Activated T-helper 1 cell treated with anti-CD3 and anti-CD28 coated beads, Interleukin-12 subunit alpha, Interleukin-12 subunit beta, Interleukin-2, Interleukin-4 antibody, amounts not matched to agents 30 ng/mL and 10 ng/mL and 1 ng/mL, durations not matched to agents 14 hours and 24 hours and 36 hours (primary cell): ENCODE data around the gene CMSS1. TPM values are rescaled to one million over a fixed set of nuclear protein-coding genes. Genes with fewer than 3 reads are reported as not detected.
A peak's percentile ranks its signal among the peaks of the same experiment; 100 is the strongest.

Experiments
- DNase-seq: peaks from one replicate; pipeline ENCODE4 v3.0.0; 2021; ENCODE audit warnings: low spot score
- H3K27ac Mint-ChIP-seq: one replicate; pipeline ENCODE4 v1.8.0; 2021; ENCODE audit warnings: mild to moderate bottlenecking, mixed read lengths
- H3K27me3 Mint-ChIP-seq: one replicate; pipeline ENCODE4 v1.8.0; 2022; ENCODE audit warnings: mild to moderate bottlenecking, moderate library complexity, mixed read lengths; ENCODE audit not compliant: insufficient read depth
- H3K36me3 Mint-ChIP-seq: one replicate; pipeline ENCODE4 v1.8.0; 2021; ENCODE audit warnings: low read depth, mixed read lengths
- H3K4me1 Mint-ChIP-seq: one replicate; pipeline ENCODE4 v1.8.0; 2021; ENCODE audit warnings: low read depth, mixed read lengths
- H3K4me3 Mint-ChIP-seq: one replicate; pipeline ENCODE4 v1.8.0; 2021; ENCODE audit warnings: mild to moderate bottlenecking, moderate library complexity, mixed read lengths
- H3K9me3 Mint-ChIP-seq: one replicate; pipeline ENCODE4 v1.8.0; 2021; ENCODE audit warnings: mixed read lengths
- intact Hi-C: fragments of 100-400 bp; cut with micrococcal nuclease; formaldehyde crosslinking; loops from one replicate; pipeline ENCODE4 v1.15.1; 2024
- total RNA-seq: library from RNA; stranded (reverse); gene quantifications from 2 replicates; pipeline ENCODE4 v1.2.3, GENCODE V29; 2022

Gene CMSS1
- total RNA-seq, 1 donor from 2014 or later = 108 TPM

- peaks cover 23% of the 10 kb centered on the region for H3K36me3 Mint-ChIP-seq
- DNase-seq = no peak
- H3K9me3 Mint-ChIP-seq = no peaks in the 10 kb centered on the region
- H3K4me3 Mint-ChIP-seq = peak overlapping the region; percentile 56
- H3K27me3 Mint-ChIP-seq = peaks cover 10% of the 10 kb centered on the region
- intact Hi-C loops = loop anchor here (1.0 to 10.0 kb wide), 2 partner anchors 17 to 1309 kb away; no protein-coding TSS in a partner anchor
- peaks cover 80% of the 10 kb centered on the region for H3K4me1 Mint-ChIP-seq
- peak overlapping the region; percentile 18 for H3K27ac Mint-ChIP-seq
Measured at GRCh38 chr3:99873269-99874102, 55.8 kb downstream of the CMSS1 start.

DNA sequence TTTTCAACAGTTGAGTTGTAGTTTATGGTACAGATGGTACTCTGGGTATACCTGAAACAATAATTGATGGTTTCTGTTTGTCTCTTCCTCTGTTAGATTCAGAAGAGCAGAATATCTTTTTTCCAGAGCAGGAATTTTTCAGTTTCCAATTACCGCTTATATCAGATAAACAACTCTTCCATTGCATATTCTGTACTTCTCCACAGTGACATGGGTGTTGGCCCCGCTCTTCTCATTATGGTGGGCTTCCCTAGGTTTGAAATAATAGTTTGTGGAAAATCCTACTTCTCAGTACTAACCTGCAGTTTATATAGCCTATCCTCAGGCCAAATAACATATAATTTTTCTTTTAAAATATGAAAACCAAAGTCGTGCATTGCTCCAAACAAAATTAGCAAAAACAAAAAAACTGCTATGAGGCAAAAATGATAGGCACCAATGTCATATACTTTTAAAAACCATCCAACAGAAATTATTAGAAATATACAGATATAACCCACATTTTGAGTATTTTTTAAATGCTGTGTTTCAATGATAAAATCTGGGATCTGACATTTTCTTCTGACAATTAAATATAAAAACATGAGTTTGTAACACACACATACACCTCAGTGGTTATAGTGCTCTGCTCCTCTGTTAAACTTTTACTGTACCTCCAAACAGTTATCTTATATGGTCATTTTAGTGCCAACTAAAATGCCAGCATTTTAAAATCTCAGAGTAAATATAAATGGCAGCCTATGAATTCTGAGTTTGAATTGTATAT is 56.8 kb downstream of the CMSS1 start:
- intact Hi-C loops = loop anchor here (1.0 to 10.0 kb wide), 3 partner anchors 10 to 1310 kb away; partner anchors contain the start of gene CMSS1
- Mint-ChIP-seq H3K27me3 (peaks cover 11% of the 10 kb centered on the region), H3K4me3 (peak overlapping the region; percentile 56), H3K4me1 (peaks cover 71% of the 10 kb centered on the region), H3K9me3 (no peaks in the 10 kb centered on the region), H3K36me3 (peaks cover 24% of the 10 kb centered on the region), H3K27ac (no peak overlapping the region)
- no peak for DNase-seq

DNA sequence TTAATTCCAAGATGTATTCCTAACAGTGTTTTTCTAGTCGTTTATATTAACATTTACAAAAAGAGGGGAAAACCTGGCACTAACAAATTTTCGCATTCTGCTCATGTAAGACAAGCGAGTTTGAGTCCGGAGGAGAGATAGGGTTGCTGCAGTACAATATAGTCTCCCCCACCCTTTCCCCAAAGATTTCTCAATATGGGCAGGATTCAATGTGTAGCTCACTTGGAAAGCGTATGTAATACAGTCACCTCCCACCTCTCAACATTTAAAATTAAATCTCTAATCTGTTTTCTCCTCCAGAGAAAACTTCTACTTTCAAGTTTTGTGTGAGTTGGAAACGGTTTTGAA is 57.9 kb downstream of the CMSS1 start:
- no peaks in the 10 kb centered on the region for H3K9me3 Mint-ChIP-seq
- H3K4me3 Mint-ChIP-seq = peak overlapping the region; percentile 82
- intact Hi-C loops = loop anchor here (1.0 to 10.0 kb wide), 3 partner anchors 9 to 1311 kb away; partner anchors contain the start of gene CMSS1
- H3K27me3 Mint-ChIP-seq = peaks cover 14% of the 10 kb centered on the region
- H3K27ac Mint-ChIP-seq = no peak overlapping the region
- peaks cover 60% of the 10 kb centered on the region for H3K4me1 Mint-ChIP-seq
- H3K36me3 Mint-ChIP-seq = peaks cover 21% of the 10 kb centered on the region
- no peak for DNase-seq

- Mint-ChIP-seq H3K4me1 (peaks cover 53% of the 10 kb centered on the region), H3K9me3 (no peaks in the 10 kb centered on the region), H3K27me3 (peaks cover 14% of the 10 kb centered on the region), H3K27ac (no peak overlapping the region), H3K4me3 (peak overlapping the region; percentile 82), H3K36me3 (peaks cover 19% of the 10 kb centered on the region)
- peak; percentile 66 for DNase-seq
- intact Hi-C loops = loop anchor here (1.0 to 10.0 kb wide), 4 partner anchors 8 to 1311 kb away; partner anchors contain the start of gene CMSS1
Measured at GRCh38 chr3:99875929-99876841, 58.5 kb downstream of the CMSS1 start.

DNA sequence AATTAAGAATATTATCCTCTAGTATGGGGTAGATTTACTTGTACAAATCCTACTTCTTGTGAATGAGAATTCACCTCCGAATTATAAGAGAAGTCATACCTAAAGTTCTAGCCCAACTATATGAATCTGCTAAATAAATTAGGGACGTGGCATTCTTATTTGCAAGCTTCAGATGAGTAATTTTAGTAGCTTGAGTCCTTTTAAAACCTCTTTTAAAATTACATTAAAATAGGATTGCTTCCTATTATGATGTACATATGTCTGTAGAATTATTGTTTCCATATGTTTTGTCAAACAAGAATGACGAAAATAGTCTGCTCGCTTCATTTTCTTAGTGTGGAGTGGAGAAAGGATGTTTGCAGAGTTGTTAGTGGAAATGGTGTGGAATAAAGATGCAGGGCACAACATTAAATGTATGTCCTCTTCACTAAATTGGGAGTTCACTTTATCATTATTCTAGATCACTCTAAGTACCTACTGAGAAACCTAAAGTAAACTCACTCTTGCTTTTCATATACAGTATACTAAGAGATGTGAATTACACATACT is 59.4 kb downstream of the CMSS1 start:
- peaks cover 14% of the 10 kb centered on the region for H3K36me3 Mint-ChIP-seq
- H3K9me3 Mint-ChIP-seq = no peaks in the 10 kb centered on the region
- H3K27me3 Mint-ChIP-seq = peaks cover 14% of the 10 kb centered on the region
- intact Hi-C loops = loop anchor here (10.0 kb wide), 1 partner anchor 1312 kb away; no protein-coding TSS in a partner anchor
- no peak for DNase-seq
- H3K27ac Mint-ChIP-seq = no peak overlapping the region
- H3K4me1 Mint-ChIP-seq = peaks cover 44% of the 10 kb centered on the region
- no peak overlapping the region for H3K4me3 Mint-ChIP-seq

DNA sequence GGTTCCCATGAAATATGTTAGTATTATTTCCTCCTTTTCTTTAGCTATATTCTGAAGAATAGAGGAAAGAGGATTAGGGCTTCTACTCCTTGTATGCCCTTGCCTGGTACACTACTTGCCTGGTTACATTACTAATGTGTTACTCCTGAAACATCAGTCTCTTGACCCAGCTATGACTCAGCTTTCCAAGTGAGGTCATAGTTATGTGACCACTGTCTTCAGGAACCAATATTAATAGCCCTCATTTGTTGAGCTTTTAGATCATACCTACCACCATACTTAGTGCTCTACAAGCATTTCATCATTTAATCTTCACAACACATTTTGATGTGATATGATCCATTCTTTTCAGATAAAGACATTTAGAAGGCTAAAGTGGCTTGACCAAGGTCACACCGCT is 60.3 kb downstream of the CMSS1 start:
- Mint-ChIP-seq H3K27me3 (peaks cover 15% of the 10 kb centered on the region), H3K4me1 (peaks cover 37% of the 10 kb centered on the region), H3K27ac (no peak overlapping the region), H3K36me3 (peaks cover 10% of the 10 kb centered on the region), H3K4me3 (no peak overlapping the region), H3K9me3 (no peaks in the 10 kb centered on the region)
- DNase-seq = no peak
- intact Hi-C loops = loop anchor here (10.0 kb wide), 1 partner anchor 1313 kb away; no protein-coding TSS in a partner anchor

DNA sequence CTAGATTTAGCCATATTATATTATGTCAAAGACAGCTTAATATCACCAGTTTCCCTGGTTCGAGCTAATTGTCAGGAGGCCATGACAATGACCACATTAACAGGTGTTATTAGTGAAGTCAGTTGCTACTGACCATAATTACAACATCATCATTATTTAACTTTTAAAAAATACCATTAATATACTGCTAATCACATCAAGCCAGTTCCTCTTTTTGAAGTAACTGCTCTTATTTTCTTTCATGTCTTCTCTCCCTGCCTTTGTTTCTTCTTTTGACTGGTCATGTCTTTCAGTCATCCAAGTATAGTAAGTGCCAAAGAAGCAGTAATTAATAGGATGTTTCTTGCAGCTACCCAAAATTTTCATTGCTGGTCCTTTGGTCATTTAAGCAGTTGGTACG is 61.6 kb downstream of the CMSS1 start:
- Mint-ChIP-seq H3K4me3 (no peak overlapping the region), H3K4me1 (peaks cover 36% of the 10 kb centered on the region), H3K36me3 (peaks cover 10% of the 10 kb centered on the region), H3K27ac (no peak overlapping the region), H3K27me3 (peaks cover 16% of the 10 kb centered on the region), H3K9me3 (no peaks in the 10 kb centered on the region)
- intact Hi-C loops = loop anchor here (10.0 kb wide), 1 partner anchor 1314 kb away; no protein-coding TSS in a partner anchor
- no peak for DNase-seq

- Mint-ChIP-seq H3K4me3 (no peak overlapping the region), H3K4me1 (peaks cover 46% of the 10 kb centered on the region)
Measured at GRCh38 chr3:99881121-99881524, 63.5 kb downstream of the CMSS1 start.

GRCh38 chr3:99882436-99883137 is 64.9 kb downstream of the CMSS1 start:
- Mint-ChIP-seq H3K36me3 (peaks cover 11% of the 10 kb centered on the region), H3K4me3 (no peak overlapping the region), H3K9me3 (peaks cover 3% of the 10 kb centered on the region), H3K27ac (no peak overlapping the region), H3K27me3 (peaks cover 12% of the 10 kb centered on the region), H3K4me1 (peaks cover 36% of the 10 kb centered on the region)
- no peak for DNase-seq
- intact Hi-C loops = loop anchor here (5.0 kb wide), 1 partner anchor 80 kb away; no protein-coding TSS in a partner anchor

More at GRCh38 chr3:99881121-99881524, 63.5 kb downstream of the CMSS1 start:
- no peak for DNase-seq
- Mint-ChIP-seq H3K36me3 (peaks cover 14% of the 10 kb centered on the region), H3K27ac (no peak overlapping the region), H3K9me3 (peaks cover 2% of the 10 kb centered on the region), H3K27me3 (peaks cover 16% of the 10 kb centered on the region)
- intact Hi-C loops = loop anchor here (5.0 kb wide), 1 partner anchor 81 kb away; no protein-coding TSS in a partner anchor

DNA sequence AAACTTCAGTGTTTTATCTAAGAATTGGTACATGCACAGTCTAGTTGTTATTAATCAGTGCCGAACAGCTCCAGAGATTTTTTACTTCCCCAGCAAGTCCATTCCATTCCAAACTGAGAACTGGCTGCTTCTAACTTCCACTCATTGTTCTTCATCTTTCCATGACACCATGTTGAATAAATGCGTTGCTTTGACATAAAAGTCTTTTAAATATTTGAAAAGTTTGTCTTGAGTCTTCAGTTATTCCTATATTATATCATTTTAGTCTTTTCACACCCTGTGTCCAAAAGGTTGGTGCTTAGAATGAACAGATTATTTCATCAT is 65.4 kb downstream of the CMSS1 start:
- H3K4me1 Mint-ChIP-seq = peaks cover 31% of the 10 kb centered on the region
- H3K36me3 Mint-ChIP-seq = peaks cover 11% of the 10 kb centered on the region
- no peak overlapping the region for H3K4me3 Mint-ChIP-seq
- no peak for DNase-seq
- peaks cover 7% of the 10 kb centered on the region for H3K27me3 Mint-ChIP-seq
- H3K9me3 Mint-ChIP-seq = peaks cover 3% of the 10 kb centered on the region
- no peak overlapping the region for H3K27ac Mint-ChIP-seq
- intact Hi-C loops = loop anchor here (5.0 kb wide), 1 partner anchor 79 kb away; no protein-coding TSS in a partner anchor

DNA sequence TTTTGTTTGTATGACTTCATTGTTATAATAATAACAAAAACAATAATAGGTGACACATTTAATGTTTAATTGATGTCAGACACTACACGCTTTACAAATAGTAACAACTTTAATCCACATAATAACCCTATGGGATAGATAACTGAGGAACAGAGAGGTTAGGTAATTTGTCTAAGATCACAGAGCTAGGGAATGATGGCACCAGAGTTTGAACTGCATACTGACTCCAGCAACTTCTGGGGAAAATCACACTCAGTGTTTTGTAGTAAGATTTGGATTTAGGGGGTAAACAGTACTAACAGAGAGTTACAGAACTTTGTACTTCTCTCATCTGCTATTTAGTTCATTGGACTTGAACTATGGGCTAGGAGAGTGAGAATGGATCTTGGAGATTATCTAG is 66.0 kb downstream of the CMSS1 start:
- DNase-seq = no peak
- H3K36me3 Mint-ChIP-seq = peaks cover 11% of the 10 kb centered on the region
- H3K9me3 Mint-ChIP-seq = peaks cover 3% of the 10 kb centered on the region
- intact Hi-C loops = loop anchor here (1.0 to 5.0 kb wide), 2 partner anchors 8 to 79 kb away; no protein-coding TSS in a partner anchor
- no peak overlapping the region for H3K27ac Mint-ChIP-seq
- no peak overlapping the region for H3K4me3 Mint-ChIP-seq
- peaks cover 29% of the 10 kb centered on the region for H3K4me1 Mint-ChIP-seq
- peaks cover 6% of the 10 kb centered on the region for H3K27me3 Mint-ChIP-seq
